ENCODE measurements around the gene CDHR3. TPM values are rescaled to one million over a fixed set of nuclear protein-coding genes. Genes with fewer than 3 reads are reported as not detected.

Gene CDHR3
- total RNA-seq, 1 experiment from 2014 or later, result 3.3 TPM

GRCh38 chr7:106063692-106064091 is 100.6 kb downstream of the CDHR3 start:
- H3K23ac ChIP-seq (ENCODE audit: insufficient read length, low read depth, low read length), result no peak overlapping the region
- DNase-seq, result no peak
- no peak overlapping the region for H3K27ac ChIP-seq (ENCODE audit: insufficient read length, low read depth, low read length)
- H3K27me3 ChIP-seq (ENCODE audit: insufficient read depth, low read length), result no peaks in the 10 kb centered on the region
- no peak for TF ChIP-seq CTCF (conservative IDR thresholded peaks at IDR 0.05)
- H3K79me2 ChIP-seq (ENCODE audit: insufficient read depth, low read length), result no peaks in the 10 kb centered on the region
- H3K4ac ChIP-seq (ENCODE audit: low read depth, low read length), result no peak overlapping the region
- H3K36me3 Mint-ChIP-seq (ENCODE audit: insufficient read depth in 1 of 3, low read depth in 3 of 3), result peaks cover 0 to 7% (median 0%) of the 10 kb centered on the region in 3 experiments; a peak in 4 of 7 replicates
- H2BK5ac ChIP-seq (ENCODE audit: insufficient read length, low read length), result no peak overlapping the region
- H3K4me2 ChIP-seq (ENCODE audit: insufficient read depth, insufficient read length, low read length), result no peak overlapping the region
- H3K23me2 ChIP-seq (ENCODE audit: insufficient read length, low read depth, low read length, poor library complexity, severe bottlenecking), result no peaks in the 10 kb centered on the region
- H3K27me3 Mint-ChIP-seq (ENCODE audit: low read depth), result no peaks in the 10 kb centered on the region
- no peak overlapping the region for H2BK120ac ChIP-seq (ENCODE audit: low read depth, low read length, poor library complexity, severe bottlenecking)
- H3K4me1 ChIP-seq (ENCODE audit: insufficient read depth, low read length), result no peaks in the 10 kb centered on the region
- no peak overlapping the region for H3K27ac Mint-ChIP-seq
- no peak overlapping the region for H3K14ac ChIP-seq (ENCODE audit: insufficient read depth, low read length)
- no peak overlapping the region for H4K5ac ChIP-seq (ENCODE audit: insufficient read length, low read depth, low read length)
- no peaks in the 10 kb centered on the region for H3K9me3 ChIP-seq (ENCODE audit: control insufficient read depth, low read depth, low read length)
- peaks cover 6 to 7% of the 10 kb centered on the region in 2 experiments; a peak in 4 of 5 replicates for H3K9me3 Mint-ChIP-seq
- H4K91ac ChIP-seq (ENCODE audit: insufficient read length, low read depth, low read length), result no peak overlapping the region
- no peak overlapping the region for H2BK15ac ChIP-seq (ENCODE audit: low read depth, low read length)
- peaks cover 15 to 22% of the 10 kb centered on the region in 2 experiments for H3K4me1 Mint-ChIP-seq
- no peak overlapping the region for H3K4me3 Mint-ChIP-seq
- H2BK12ac ChIP-seq (ENCODE audit: insufficient read length, low read depth, low read length), result no peak overlapping the region
- H4K20me1 ChIP-seq (ENCODE audit: control insufficient read depth, insufficient read depth, insufficient read length), result no peaks in the 10 kb centered on the region
- no peaks in the 10 kb centered on the region for H3K79me1 ChIP-seq (ENCODE audit: insufficient read depth, low read depth, low read length, poor library complexity, severe bottlenecking)
- H3K18ac ChIP-seq (ENCODE audit: insufficient read length, low read depth, low read length), result no peak overlapping the region
- H3K9ac ChIP-seq (ENCODE audit: extremely low read depth, insufficient read length, low read length), result no peak overlapping the region
- no peak overlapping the region for H2BK20ac ChIP-seq (ENCODE audit: low read depth, low read length, poor library complexity, severe bottlenecking)
- WGBS (ENCODE audit: extremely low coverage, insufficient read length, low lambda C conversion rate), result no CpG with 5 or more reads among the region's 2 CpGs
- H2AFZ ChIP-seq (ENCODE audit: low read length), result no peak overlapping the region
- no peak overlapping the region for H2AK5ac ChIP-seq (ENCODE audit: insufficient read length, low read length)
- H3T11ph ChIP-seq (ENCODE audit: low read length), result no peak overlapping the region
- no peak overlapping the region for H4K8ac ChIP-seq (replicated peaks; ENCODE audit: insufficient read length, low read depth, low read length)
- H3K56ac ChIP-seq (ENCODE audit: insufficient read length, low read depth, low read length), result no peak overlapping the region

All from H9 (cell line).